Measurements from ENCODE around the gene CPEB4.

The CPEB4 gene

DNA sequence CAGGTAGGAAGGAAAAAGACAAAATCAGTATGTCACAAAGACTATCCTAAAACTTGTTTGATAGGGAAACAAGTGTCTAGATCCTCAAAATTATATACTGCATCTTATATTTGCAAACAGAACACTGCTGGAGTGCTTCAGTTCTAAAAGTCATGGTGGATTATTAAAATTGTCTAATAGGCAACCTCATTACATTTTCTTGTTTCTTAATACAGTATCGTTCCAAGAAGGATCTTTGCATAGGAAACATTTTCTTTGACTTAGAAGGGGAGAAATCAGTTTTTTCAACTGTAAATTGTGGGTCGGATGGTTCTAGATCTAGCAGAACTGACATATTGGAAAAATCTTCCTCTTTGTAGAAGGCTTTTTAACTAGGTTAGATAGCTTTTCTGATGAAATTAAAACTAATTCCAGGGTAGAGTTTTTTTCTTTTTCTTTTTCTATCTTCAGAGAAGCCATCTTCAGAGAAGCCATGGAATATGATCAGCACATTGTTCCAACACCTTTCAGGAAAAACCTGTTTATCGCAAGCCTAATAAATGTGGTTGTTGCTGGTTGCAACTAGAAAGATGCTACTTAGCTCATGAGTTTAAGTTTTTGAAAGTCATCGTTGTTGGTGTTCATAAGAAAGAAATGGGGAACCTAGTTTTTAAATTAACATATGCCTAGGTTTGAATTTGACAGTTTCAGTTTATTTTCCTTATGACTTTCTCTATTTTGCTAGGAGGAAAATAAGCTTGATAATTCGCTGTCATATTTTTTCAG is 7.4 kb downstream of the CPEB4 start:
- no peaks in the 10 kb centered on the region for H3K36me3 ChIP-seq (ENCODE audit: insufficient read depth, low read length)
- H3K27ac ChIP-seq: peak overlapping the region; percentile 90
- peak overlapping the region; percentile 54 for H3K4me3 ChIP-seq
- no peaks in the 10 kb centered on the region for H3K9me3 ChIP-seq (ENCODE audit: low read depth, low read length)
- H3K9ac ChIP-seq (ENCODE audit: insufficient read length): peak overlapping the region; percentile 61
- no peak for DNase-seq (ENCODE audit: low read depth, low spot score)
- TF ChIP-seq FOXP2 (optimal IDR thresholded peaks at IDR 0.05; ENCODE audit: control extremely low read depth, extremely low read length, insufficient read depth): no peak
- no peak for TF ChIP-seq EZH2 (IDR thresholded peaks at IDR 0.05)
- TF ChIP-seq POLR2AphosphoS5 (IDR thresholded peaks at IDR 0.05; ENCODE audit: borderline replicate concordance, low read depth, low read length): no peak

DNA sequence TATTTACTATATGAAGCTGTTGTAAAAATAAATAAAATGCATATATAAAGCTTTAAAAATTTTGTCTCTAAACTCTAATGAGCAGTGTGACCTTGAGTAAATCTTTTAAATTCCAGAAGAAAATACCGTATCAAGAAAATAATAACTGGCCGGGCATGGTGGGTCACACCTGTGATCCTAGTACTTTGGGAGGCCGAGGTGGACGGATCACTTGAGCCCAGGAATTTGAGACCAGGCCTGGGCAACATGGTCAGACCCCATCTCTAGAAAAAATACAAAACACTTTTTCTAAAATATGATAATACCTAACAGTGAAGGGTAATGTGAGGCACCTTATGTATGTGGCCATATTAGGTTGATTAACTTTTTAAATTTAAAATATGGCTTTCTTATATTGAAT is 8.5 kb downstream of the CPEB4 start:
- no peaks in the 10 kb centered on the region for H3K36me3 ChIP-seq (ENCODE audit: insufficient read depth, low read length)
- no peak for TF ChIP-seq EZH2 (IDR thresholded peaks at IDR 0.05)
- TF ChIP-seq POLR2AphosphoS5 (IDR thresholded peaks at IDR 0.05; ENCODE audit: borderline replicate concordance, low read depth, low read length): no peak
- TF ChIP-seq FOXP2 (optimal IDR thresholded peaks at IDR 0.05; ENCODE audit: control extremely low read depth, extremely low read length, insufficient read depth): no peak
- H3K4me3 ChIP-seq: no peak overlapping the region
- H3K9ac ChIP-seq (ENCODE audit: insufficient read length): no peak overlapping the region
- no peaks in the 10 kb centered on the region for H3K9me3 ChIP-seq (ENCODE audit: low read depth, low read length)
- no peak for DNase-seq (ENCODE audit: low read depth, low spot score)
- peak overlapping the region; percentile 90 for H3K27ac ChIP-seq

DNA sequence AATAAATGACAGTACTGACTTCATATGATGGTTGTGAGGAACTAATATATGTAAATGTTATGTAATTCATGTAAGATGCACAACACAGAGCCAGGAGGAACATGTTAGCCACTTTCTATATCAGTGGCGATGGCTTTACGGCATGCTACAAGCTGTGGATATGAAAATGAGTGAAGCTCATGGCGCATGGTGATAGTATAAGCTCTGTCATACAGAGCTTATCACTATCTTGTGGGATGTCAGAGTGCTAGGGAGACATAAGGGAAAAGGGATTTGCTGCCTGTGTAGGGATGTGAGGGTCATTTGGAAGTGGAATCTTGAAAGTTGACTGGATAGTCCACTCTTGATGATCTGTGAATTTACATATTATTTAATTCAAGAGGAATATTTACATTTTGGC is 13.6 kb downstream of the CPEB4 start:
- TF ChIP-seq FOXP2 (optimal IDR thresholded peaks at IDR 0.05; ENCODE audit: control extremely low read depth, extremely low read length, insufficient read depth) (no peak), EZH2 (IDR thresholded peaks at IDR 0.05) (no peak), POLR2AphosphoS5 (IDR thresholded peaks at IDR 0.05; ENCODE audit: borderline replicate concordance, low read depth, low read length) (no peak)
- Histone ChIP-seq H3K36me3 (ENCODE audit: insufficient read depth, low read length) (no peaks in the 10 kb centered on the region), H3K4me3 (no peak overlapping the region), H3K9me3 (ENCODE audit: low read depth, low read length) (no peaks in the 10 kb centered on the region), H3K27ac (no peak overlapping the region), H3K9ac (ENCODE audit: insufficient read length) (no peak overlapping the region)
- DNase-seq (ENCODE audit: low read depth, low spot score): no peak

DNA sequence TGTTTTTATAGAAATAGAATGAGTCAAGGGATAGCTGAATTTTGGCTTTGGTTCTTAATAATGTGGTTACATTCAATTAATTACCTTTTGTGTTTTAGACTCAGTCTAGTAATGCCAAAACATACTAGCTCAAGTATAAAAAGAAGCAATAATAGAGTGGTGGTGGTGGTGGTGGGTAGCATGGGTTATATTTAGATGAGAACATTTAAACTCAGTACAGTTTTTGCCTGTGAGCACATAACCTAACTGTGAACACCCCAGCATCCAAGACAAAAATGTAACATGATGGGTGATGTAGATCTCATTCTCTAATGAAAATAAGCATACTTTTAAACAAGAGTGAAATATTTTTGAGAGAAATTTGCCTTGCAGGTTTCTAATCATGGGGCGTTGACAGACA is 14.2 kb downstream of the CPEB4 start:
- no peaks in the 10 kb centered on the region for H3K36me3 ChIP-seq (ENCODE audit: insufficient read depth, low read length)
- H3K4me3 ChIP-seq: no peak overlapping the region
- H3K9ac ChIP-seq (ENCODE audit: insufficient read length): no peak overlapping the region
- no peaks in the 10 kb centered on the region for H3K9me3 ChIP-seq (ENCODE audit: low read depth, low read length)
- no peak for DNase-seq (ENCODE audit: low read depth, low spot score)
- TF ChIP-seq EZH2 (IDR thresholded peaks at IDR 0.05) (no peak), FOXP2 (optimal IDR thresholded peaks at IDR 0.05; ENCODE audit: control extremely low read depth, extremely low read length, insufficient read depth) (no peak), POLR2AphosphoS5 (IDR thresholded peaks at IDR 0.05; ENCODE audit: borderline replicate concordance, low read depth, low read length) (no peak)
- peak overlapping the region; percentile 4; the same call in 1 of the 2 replicates for H3K27ac ChIP-seq

DNA sequence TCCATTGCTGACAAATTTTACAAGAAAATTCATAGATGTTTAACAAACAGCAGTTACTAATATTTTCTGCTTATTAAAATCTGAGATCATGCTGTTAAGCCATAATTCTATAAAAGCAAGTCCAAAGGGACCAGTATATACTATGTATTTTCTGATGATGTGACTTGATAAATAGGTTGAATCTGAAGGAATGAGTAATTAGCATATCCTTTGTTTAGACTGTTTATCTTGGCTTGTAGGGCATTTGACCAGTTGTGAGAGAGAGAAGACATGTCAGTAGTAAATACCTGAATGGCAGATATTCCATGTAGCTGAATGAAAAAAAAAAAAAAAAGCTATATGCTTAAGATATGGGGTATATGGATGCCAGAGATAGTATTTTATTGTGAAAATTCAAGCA is 14.6 kb downstream of the CPEB4 start:
- DNase-seq (ENCODE audit: low read depth, low spot score): no peak
- TF ChIP-seq POLR2AphosphoS5 (IDR thresholded peaks at IDR 0.05; ENCODE audit: borderline replicate concordance, low read depth, low read length): no peak
- TF ChIP-seq FOXP2 (optimal IDR thresholded peaks at IDR 0.05; ENCODE audit: control extremely low read depth, extremely low read length, insufficient read depth): no peak
- no peak for TF ChIP-seq EZH2 (IDR thresholded peaks at IDR 0.05)
- Histone ChIP-seq H3K9ac (ENCODE audit: insufficient read length) (no peak overlapping the region), H3K4me3 (no peak overlapping the region), H3K27ac (0 out of 2 replicates have a peak overlapping the region, but pooled peaks have one; percentile 4), H3K36me3 (ENCODE audit: insufficient read depth, low read length) (no peaks in the 10 kb centered on the region), H3K9me3 (ENCODE audit: low read depth, low read length) (no peaks in the 10 kb centered on the region)

DNA sequence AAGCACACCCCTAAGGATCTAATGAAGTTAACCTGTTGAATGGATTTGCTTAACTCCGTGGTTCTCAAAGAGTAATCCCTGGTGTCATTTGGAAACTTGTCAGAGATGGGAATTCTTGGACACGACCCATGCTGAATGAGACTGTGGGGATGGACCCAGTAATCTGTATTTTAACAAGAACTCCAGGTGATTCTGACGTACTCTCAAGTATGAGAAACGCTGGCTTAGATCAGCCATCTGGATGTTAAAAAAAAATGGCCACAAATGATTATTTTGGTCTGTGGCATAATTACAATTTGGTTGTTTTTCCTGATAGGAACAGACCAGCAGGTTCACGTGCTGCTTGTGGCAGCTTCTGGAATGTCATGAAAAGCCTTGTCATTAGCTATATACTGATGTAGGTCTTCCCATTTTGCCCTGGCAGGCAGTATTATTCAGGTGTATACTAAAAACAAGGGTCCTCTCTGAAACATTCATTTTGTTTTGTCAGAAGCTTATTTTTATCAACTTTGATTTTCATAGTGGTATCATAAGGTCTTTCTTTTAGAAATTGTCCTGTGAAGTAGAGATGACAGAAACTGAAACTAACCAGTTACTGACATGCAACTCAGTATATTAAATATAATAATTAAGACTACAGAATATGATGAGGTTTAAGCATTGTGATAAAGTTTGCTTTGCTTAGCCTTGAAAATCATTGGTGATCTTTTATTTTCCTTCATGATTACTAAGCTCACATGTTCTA is 15.4 kb downstream of the CPEB4 start:
- H3K27ac ChIP-seq: no peak overlapping the region
- H3K9ac ChIP-seq (ENCODE audit: insufficient read length): no peak overlapping the region
- no peaks in the 10 kb centered on the region for H3K36me3 ChIP-seq (ENCODE audit: insufficient read depth, low read length)
- no peak for DNase-seq (ENCODE audit: low read depth, low spot score)
- no peak overlapping the region for H3K4me3 ChIP-seq
- H3K9me3 ChIP-seq (ENCODE audit: low read depth, low read length): no peaks in the 10 kb centered on the region
- no peak for TF ChIP-seq POLR2AphosphoS5 (IDR thresholded peaks at IDR 0.05; ENCODE audit: borderline replicate concordance, low read depth, low read length)
- TF ChIP-seq FOXP2 (optimal IDR thresholded peaks at IDR 0.05; ENCODE audit: control extremely low read depth, extremely low read length, insufficient read depth): no peak
- no peak for TF ChIP-seq EZH2 (IDR thresholded peaks at IDR 0.05)

DNA sequence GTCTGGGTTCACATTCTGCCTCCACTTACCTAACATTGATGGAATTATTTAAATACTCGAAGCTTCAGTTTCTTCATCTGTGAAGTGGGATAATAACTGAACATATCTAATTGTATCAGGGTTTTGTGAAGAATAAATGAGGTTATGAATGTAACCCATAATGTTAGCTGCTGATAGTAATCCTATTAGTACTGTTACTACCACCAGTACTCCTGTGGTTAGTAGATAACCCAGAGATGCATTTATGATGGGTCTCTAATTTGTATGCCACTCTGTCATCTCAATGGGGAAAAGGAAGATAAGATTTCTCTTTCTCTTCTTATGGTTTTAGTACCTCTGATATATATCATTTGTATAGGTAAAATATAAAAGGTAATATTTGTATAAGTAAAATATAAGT is 16.0 kb downstream of the CPEB4 start:
- no peaks in the 10 kb centered on the region for H3K36me3 ChIP-seq (ENCODE audit: insufficient read depth, low read length)
- no peak overlapping the region for H3K4me3 ChIP-seq
- no peak for DNase-seq (ENCODE audit: low read depth, low spot score)
- H3K27ac ChIP-seq: no peak overlapping the region
- no peak for TF ChIP-seq EZH2 (IDR thresholded peaks at IDR 0.05)
- no peak for TF ChIP-seq FOXP2 (optimal IDR thresholded peaks at IDR 0.05; ENCODE audit: control extremely low read depth, extremely low read length, insufficient read depth)
- no peak for TF ChIP-seq POLR2AphosphoS5 (IDR thresholded peaks at IDR 0.05; ENCODE audit: borderline replicate concordance, low read depth, low read length)
- H3K9me3 ChIP-seq (ENCODE audit: low read depth, low read length): no peaks in the 10 kb centered on the region
- no peak overlapping the region for H3K9ac ChIP-seq (ENCODE audit: insufficient read length)

DNA sequence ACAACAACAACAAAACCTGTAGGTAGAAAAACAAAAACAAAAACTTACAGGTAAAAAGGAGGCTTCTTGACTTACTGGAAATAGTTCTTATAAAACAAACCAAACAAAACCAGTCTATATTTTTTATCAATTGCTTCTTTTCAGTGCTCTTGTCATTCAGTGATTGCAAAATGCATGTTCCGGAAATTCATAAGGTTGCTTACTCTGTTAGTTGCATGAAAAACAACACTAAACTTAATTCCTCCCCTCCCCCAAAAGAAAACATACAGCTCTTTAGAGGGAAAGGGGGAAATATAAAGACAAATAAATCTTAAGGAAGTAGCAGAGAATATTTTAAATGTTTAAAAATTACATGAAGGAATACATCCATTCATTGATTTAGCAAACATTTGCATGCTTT is 19.1 kb downstream of the CPEB4 start:
- H3K9ac ChIP-seq (ENCODE audit: insufficient read length): no peak overlapping the region
- peaks cover 6% of the 10 kb centered on the region; the same call in 1 of the 2 replicates for H3K36me3 ChIP-seq (ENCODE audit: insufficient read depth, low read length)
- no peaks in the 10 kb centered on the region for H3K9me3 ChIP-seq (ENCODE audit: low read depth, low read length)
- peak overlapping the region; percentile 80 for H3K27ac ChIP-seq
- H3K4me3 ChIP-seq: no peak overlapping the region; the same call in 1 of the 2 replicates
- no peak for TF ChIP-seq EZH2 (IDR thresholded peaks at IDR 0.05)
- no peak for TF ChIP-seq POLR2AphosphoS5 (IDR thresholded peaks at IDR 0.05; ENCODE audit: borderline replicate concordance, low read depth, low read length)
- TF ChIP-seq FOXP2 (optimal IDR thresholded peaks at IDR 0.05; ENCODE audit: control extremely low read depth, extremely low read length, insufficient read depth): no peak
- DNase-seq (ENCODE audit: low read depth, low spot score): no peak
